GM19467 (cell line): ENCODE data around the gene PIEZO1.

Experiments
- ATAC-seq: cut with Tn5 transposase; IDR thresholded peaks from one replicate; pipeline ENCODE4 v1.9.1; 2021; ENCODE audit warnings: mild to moderate bottlenecking, moderate library complexity; ENCODE audit not compliant: unreplicated experiment

Gene PIEZO1

DNA sequence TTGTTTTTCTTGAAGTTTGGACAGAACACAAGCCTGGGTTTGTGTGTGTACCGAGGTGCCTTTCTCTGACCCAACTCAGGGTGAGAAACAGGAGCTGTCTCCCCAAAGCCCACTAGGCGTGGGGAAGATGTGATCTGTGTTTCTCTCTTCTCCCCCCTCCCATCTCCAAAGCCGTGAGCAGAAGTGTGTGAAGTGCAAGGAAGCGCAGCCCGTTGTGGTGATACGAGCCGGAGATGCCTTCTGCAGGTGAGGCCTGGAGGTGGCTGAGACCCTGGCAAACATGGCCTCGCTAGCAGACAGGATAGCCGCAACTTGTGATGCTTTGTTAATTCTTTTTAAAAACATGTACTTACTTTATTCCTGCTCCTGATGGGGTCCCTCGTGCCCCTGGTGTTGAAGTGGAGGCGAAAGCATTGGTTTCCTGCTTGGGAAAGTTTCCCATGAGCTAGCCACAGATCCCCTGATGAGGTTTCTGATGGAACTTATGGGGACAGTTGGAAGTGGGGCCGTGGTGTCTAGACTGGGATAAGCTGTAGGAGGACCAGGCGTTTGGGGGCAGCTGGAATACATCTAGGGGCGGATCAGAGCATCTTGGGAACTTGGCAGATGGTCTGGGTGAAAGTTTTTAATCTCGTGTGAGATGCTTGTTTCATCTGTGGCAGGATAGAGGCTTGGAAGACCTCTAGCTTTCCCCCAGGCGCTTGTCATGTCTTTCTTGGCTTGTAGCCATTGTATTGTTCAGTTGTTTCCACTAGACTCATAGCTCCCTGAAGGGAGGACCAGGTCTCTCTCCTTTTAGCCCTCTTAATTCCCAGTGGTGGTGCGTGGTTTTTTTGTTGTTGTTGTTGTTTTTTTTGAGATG is 77.8 kb downstream of the PIEZO1 start:
- no peak for ATAC-seq

DNA sequence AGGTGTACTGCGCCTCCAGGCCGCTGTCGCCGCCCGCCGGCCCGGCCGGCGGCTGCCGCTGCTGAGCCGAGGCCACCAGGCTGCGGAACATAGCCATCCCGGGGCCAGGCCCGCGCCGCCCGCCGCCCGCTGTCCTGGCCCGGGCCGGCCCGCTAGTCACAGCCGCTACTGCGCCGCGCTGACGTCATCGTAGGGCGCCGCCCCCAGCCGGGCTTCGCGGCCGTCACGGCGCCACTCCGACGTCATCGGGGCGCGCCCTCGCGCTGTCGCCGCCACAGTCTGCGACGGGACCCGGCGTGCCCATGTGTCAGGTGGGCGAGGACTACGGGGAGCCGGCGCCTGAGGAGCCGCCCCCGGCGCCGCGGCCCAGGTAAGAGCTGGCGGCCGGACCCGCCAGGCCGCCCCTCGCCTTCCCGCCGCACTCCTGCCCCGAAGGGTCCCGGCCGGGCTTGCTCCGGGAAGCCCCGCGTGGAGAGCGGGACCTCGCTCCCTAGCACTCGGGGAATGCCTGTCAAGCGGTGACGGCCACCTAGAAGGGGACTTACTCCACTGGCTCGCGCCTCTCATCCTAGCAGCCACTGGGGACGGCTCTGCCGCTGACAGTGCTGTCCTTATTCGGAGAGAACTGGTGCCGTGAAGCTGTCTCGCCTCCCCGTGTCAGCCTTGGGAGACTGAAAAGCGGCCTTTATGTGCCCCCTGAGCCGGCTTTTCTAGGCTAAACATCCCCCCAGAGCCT is 78.6 kb downstream of the PIEZO1 start, which contains the start of the genes CTU2 and RNF166:
Gene CTU2, plus strand, starts transcription at position 275 of the 736 bp plus-strand sequence. Its CDS starts 28 bp downstream, at position 303.
Gene RNF166, minus strand, starts transcription at position 180 of the 736 bp plus-strand sequence. Its CDS starts 83 bp downstream, at position 97.
- ATAC-seq: peak; percentile 70

DNA sequence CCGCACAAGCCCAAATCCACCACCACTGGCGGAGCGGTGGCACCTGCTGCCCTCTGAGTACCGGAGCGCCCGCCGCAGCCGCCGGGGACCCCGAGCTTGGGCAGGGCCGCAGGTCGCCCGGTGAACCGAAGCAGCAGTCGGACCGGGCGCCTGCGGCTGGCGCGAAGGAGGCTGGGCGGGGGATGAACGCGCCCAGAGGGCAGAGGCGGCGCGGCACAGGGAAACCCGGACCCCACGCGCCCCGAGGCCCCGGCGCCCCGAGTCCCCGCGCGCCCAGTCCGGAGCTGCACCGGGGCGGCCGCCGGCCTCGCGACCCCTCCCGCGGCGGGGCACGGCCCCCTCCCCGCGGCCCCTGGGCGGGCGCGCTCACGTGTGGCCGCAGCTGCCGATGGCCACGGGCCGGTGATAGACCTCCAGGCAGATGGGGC is 79.2 kb downstream of the PIEZO1 start:
- peak; percentile 20 for ATAC-seq

DNA sequence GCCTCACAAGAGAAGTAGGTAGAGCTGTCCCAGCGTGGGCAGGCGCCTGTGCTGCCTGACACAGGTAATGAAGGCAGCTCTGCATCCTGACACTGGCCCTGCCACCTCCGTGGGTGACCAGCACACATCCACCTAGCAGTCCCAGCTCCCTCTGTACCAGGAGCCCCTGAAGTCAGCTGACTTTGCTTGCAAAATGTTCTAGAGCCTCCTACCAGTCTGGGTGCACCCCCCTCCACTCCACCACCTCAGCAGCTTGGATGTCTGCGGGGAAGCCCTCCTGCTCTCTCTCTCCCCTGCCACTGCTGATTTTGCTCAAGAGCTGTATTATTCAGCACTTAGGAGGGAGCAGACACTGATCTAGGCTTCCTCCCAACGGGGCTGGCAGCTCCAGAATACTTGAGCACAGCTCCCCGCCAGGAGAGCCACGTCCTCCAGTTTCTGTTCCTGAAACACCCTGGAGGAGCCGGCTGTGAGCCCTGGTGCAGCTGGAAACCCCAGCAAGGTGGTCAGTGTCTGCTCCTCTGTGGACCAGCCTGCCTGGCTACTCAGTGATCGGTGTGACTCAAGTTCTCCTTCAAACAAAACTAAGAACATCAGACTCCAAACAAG is 79.8 kb downstream of the PIEZO1 start:
- no peak for ATAC-seq

DNA sequence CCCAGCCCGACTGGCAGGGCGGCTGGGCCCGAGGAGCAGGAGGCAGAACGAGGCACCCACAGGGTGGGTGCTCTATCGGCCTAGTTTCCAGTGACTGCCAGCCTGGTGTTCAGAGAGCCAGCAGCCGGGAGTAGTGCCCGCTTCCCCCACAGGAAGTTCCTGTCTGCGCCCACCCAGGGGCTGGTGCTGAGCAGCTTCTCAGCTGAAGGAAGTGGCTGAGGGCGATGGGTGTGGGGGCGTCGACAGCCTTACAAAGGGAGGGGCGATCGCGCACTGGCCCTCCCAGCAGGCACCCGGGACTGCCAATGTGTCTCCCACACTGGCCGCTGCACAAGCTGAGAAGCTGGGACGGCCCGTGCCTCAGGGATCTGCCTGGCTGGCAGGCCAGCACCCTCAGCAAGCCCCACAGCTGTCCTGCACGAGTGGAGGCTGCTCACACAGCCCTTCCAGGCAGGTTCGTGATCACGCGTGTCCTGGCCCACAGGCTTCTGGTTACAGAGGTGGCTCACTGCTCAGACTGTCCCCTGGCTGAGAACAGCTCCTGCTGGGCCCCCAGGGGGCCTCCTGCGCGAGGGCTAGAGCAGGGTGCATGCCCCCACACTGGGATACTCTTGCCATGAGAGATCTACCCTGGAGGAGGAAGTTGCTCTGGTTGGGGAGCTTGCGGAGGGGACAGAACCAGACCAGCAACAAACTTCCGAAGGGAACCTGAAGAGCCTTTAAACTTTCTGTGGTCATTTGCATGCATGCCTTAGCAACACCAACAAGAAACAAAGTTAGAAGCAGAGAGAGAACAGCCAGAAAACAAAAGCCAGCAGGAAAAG is 81.3 kb downstream of the PIEZO1 start:
- ATAC-seq: no peak

DNA sequence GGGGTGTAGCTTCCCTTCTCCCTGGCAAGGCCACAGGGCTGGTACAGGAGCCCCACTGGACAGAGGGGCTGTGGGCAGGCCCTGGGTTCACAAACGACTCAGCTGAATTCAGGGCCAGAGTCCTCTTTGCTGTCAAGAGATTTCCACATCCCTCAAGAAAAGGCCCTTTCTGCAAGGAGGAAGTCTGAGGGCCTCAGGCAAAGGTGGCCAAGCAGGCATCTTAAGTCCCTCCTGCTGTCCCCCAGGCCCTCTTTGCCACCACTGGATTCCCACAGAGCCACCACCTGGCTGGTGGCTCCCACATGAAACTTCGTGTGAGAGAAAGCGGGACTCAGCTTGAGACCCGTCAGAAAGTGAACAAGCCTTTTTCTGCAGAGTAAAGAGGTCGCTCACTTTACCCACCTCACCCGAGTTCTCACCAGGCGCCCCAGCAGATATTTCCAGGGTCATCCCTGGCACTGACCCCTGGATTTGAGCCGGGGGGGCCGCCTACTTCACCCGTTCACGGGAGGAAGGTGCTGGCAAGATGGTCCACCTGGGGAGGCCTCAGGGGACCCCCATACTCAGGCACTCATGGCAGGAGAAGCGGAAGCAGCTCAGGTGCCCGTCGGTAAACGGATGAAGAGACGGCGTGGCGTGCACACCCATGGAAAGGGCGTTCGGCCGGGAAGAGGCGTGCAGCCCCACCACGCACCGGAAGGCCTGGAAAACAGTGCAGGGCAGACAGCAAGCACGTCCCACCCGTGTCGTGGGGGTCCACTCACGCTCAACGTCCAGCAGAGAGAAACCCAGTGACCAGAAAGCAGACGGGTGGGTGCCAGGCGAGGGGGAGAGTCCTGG is 82.4 kb downstream of the PIEZO1 start:
- no peak for ATAC-seq

DNA sequence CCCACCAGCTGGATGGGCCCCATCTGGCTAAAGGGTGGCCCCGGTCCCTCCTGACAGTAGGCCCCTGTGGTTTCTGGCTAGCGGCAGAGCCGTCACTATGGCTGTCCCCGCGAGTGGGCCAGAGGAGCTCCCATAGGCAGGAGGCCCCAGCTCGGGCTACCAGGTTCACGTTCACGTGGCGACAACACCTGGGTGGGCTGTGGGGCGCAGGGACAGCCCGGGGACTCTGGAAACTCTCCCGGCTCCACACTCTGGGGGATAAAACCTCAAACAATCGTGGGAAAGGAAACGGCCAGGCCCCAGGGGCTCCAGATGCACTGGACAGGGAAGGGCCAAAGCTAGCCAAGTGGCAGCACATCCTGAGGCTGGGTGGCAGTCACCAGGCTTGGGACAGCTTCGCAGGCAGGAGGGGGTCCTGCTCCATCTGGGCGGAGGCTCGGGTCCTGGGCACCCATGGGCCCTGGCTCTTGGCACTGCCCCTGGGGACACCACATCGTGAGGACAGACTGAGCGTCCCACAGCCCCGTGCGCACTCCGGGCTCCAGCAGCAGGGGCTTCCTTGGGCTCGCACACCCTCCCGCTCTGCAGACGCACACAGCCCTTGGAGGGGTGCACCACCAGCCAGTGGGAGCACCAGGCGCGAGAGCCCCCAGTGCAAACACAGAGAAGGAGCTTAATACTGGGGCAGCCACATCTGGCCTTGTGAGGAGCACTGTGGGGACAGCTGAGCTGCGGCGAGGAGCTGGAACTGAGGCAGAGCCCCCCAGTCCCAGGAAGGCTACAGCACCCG is 83.2 kb downstream of the PIEZO1 start:
- no peak for ATAC-seq

DNA sequence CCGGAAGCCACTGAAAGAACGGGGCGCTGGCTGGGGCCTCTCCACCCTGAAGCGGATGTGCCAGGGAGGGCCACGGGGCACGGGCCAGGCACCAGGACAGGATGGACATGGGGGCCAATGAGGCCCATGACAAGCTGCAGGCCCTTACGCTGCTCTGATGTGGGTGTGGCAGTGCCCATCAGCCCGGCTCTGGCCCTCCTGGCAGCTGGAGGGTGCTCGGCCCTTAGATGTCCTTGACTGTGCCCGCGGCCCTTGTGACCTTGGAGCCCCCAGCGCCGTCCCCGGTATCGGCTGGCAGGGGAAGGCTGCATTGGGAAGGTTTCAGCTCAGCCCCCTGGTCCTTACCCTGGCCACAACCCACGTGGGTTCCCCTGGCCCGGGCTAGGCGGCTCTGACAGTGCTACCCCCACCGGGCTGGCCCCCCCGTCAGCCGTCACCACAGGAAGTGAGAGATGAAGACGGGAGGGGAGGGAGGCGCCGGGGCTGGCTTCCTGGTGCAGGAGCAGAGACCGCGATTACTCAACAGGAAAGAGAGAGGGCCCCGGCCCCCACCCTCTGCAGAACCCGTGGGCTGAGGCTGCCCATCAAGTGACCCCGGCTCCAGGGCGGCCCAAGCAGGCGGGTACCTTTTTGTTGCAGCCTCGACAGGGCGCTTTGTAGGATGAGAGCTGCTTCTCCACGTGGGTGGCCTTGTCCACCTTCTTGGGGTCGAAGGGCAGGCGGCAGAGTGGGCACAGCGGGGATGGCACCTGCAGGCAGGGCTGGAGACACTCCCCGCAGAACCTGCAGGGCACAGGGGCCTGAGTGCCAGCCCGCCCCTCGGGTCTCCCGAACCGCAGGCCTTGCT is 84.2 kb downstream of the PIEZO1 start:
- ATAC-seq: peak; percentile 56

DNA sequence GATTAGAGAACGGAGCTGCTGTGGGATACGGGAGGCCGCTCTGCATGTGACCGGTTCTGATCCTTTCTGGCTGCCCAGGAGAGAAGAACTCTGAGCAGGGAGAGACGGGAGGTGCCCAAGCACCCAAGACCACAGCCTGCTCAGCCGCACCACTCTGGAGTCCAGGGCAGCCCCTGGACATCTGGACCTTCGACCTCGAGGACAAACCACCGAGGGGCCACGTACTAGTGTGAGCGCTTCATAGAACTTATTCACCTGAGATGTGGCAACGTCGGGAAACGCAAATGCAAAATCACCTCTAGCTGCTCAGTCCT is 84.7 kb downstream of the PIEZO1 start:
- ATAC-seq: no peak

DNA sequence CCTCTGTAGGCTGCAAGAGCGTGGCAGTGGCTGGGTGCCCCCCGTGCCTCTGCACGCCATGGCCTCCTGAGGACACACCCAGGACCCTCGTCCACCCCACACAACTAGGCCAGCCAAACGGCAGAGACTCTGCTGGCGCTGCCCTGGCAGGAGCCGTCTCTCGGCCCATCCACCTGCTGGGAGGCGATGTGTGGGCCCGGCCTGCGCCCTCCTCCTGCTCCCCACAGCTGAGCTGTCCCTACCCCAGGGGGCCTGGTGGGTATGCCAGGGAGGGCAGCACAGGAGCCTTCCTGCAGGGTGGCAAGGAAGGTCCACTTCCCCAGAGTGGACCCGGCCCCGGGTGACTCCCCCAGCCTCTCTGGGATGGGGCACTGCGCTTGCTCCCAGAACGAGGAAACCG is 85.8 kb downstream of the PIEZO1 start:
- ATAC-seq: no peak

DNA sequence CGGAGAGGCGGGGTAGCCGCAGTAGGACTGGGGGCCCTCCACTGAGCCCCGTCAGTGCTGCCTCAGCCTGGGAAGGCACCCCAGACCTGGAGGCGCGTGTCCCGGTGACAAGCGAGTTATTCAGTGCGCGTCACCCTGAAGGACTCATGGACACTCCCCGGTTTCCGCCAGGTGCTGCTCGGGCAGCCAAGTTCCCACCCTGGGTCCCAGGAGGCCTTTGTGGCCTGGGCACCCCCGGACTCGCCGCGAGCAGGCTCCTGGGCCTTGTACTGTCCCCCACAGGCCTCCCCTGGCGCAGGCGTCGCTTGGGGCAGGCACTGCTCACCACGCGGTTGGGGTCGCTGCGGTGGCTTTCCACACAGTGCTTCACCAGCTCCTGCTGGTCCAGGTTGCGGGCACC is 86.4 kb downstream of the PIEZO1 start:
- no peak for ATAC-seq

DNA sequence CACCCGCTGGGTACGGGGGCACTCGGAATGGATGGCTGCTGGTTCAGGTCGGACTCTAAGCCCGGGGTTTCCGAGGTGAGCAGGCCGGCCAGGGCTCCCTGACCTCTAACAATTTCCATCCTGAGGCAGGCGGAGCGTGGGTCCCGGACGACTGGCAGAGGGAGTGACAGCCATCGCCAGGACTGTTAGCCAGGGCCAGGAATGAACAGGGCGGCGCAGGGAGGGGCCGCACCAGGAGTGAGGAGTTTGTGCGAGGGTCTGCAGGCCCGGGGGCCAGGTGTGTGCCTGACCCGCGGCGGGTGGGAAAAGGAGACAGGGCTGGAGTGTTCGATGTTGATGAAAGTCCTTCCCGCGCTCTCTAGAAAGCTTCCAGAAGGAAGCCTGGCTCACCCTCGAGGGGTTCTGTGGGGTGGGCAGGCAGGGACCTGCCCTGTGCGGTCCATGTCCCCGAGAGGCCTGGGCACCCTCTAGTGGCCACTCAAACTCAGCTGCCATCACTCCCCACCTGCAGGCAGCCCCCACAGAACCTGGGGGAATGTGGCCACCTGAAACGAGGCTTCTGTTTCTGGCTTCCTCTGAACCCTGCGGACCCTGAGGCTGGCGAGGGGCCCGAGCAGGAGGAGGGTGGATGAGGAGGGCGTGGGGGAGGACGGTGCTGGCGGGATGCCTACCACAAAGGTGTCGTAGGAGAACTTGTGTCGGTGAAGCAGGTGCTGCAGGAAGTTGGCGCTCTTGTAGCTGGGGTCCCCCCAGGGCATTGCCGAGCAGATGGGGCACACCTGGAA is 87.0 kb downstream of the PIEZO1 start:
- no peak for ATAC-seq

DNA sequence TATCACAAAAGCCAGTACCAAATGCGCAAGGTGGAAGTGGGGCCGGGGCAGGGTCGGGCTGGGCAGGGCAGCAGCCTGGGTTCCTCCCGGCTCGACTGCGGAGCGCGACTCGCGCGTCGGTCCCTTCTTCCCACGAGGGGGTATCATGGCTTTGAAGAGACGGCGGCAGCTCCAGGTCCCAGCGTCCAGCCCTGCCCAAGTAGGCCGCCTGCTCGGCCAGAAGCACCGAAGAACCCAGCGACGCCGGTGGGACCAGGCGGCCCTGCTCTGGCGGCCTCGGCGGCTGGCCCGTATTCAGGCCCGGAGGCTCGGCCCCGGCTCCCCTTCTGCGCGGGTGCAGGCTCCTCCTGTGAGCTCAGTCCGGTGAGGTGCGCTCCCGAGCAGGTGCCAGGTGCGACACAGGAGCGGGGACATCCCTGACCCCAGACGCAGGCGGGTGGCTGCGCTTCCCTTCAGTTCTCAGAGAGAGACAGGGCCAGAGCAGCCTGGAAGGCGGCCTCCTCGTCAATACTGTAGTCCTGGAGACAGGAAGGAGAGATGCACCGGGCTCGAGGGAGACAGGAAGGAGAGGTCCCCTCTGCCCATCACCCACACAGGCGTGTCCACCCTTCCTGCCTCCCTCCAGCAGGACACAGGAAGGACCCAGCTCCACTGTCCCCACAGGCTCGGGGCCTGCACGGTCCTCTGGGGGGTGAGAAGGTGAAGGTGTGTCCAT is 87.7 kb downstream of the PIEZO1 start:
- no peak for ATAC-seq

DNA sequence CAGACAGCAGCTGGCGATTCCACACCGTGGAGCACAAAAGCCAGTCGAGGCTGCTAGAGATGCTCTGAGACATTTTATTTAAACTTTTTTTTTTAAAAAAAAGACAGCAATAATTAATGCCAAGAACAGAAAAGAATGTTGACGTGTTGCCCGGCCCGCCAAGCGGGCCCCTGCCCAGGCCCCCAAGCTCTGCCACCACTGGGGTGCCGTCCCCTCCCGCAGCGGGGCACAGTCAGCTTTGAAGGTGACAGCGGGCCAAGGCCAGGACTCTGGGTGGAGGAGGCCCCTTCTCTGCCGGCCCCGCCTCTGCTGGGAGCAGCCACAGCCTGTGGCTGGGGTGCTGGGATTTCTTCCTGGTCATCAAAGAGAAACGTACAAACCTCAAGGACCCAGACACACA is 88.6 kb downstream of the PIEZO1 start:
- no peak for ATAC-seq

DNA sequence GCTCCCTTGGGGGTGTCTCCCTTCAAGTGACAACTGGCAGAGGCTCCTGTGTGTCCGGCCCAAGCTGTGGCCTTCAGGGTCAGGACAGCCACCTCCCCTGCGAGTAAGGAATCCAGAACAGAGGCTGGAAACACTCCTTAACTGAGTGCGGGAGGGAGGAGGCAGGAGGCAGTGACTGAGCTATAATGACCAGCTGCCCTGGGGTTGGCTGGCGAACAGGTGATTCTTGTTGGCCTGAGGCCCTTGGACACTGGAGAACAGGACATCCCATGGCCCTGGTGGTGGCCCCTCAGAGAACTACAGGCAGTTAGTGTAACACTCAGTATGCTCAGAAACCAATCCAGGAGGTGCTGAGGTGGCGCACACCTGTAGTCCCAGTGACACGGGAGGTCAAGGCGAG is 89.3 kb downstream of the PIEZO1 start:
- no peak for ATAC-seq

DNA sequence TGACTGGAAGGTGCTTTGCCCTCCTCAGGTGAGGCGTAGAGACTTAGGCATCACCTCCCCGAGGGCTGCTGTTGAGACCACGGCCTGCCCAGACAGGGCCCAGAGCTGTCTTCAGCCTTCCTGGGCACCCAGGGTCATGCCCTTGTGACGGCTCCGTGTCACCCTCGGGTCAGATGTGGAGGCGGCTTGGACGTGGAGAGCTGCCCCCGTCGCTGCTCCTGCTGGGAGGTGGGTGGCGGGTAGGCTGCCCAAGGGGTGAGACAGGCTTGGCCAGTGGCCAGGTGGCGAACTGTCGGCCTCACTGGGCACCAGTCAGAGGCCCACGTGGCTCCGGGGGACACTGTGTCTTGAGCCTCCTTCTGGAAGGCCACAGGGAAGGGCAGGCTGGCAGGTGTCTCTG is 89.8 kb downstream of the PIEZO1 start:
- ATAC-seq: no peak
